Breast epithelium (tissue), 4 donors: ENCODE data around the gene POLD4. TPM values are rescaled to one million over a fixed set of nuclear protein-coding genes. Genes with fewer than 3 reads are reported as not detected.
A peak's percentile ranks its signal among the peaks of the same experiment; 100 is the strongest.

Source experiments
- DNase-seq, 2 donors: peaks; one replicate each; pipeline ENCODE4 v3.0.0-alpha.2; 2019; ENCODE audit warnings: low spot score in 2 of 2
- H3K27ac ChIP-seq, 2 donors: fragments of 200-600 bp; sonication (generic) in 1 of 2; one replicate each; pipeline ENCODE4 v1.5.1; 2016 to 2019; ENCODE audit warnings: mild to moderate bottlenecking in 1 of 2
- H3K27me3 ChIP-seq, 2 donors: fragments of 200-600 bp; sonication (generic) in 1 of 2; one replicate each; pipeline versions ENCODE4 v1.5.1 to v1.6.0; 2017 to 2019; ENCODE audit warnings: control low read depth in 1 of 2, mild to moderate bottlenecking in 1 of 2
- H3K36me3 ChIP-seq: fragments of 200-600 bp; one replicate; pipeline ENCODE4 v1.5.1; 2019
- H3K4me1 ChIP-seq, 2 donors: fragments of 200-600 bp; sonication (generic); one replicate each; pipeline ENCODE4 v1.5.1; 2016 to 2019; ENCODE audit warnings: control low read depth in 1 of 2
- H3K4me3 ChIP-seq, 3 donors: fragments of 200-600 bp; sonication (generic); 1 replicate in 2 of 3; 2 replicates in 1 of 3; pipeline ENCODE4 v1.5.1; 2016 to 2019; ENCODE audit warnings: mild to moderate bottlenecking in 3 of 3, moderate library complexity in 2 of 3
- H3K9me3 ChIP-seq, 2 donors: fragments of 200-600 bp; sonication (generic) in 1 of 2; one replicate each; pipeline ENCODE4 v1.5.1; 2016 to 2019; ENCODE audit warnings: control low read depth in 1 of 2
- POLR2A ChIP-seq: fragments of 450-650 bp; IDR thresholded peaks from one replicate; pipeline ENCODE4 v1.6.1; 2016; ENCODE audit warnings: antibody characterized with exemption, mild to moderate bottlenecking, moderate library complexity
- POLR2AphosphoS5 ChIP-seq, 3 donors: sonication (generic); formaldehyde crosslinking; IDR thresholded peaks; one replicate each; pipeline ENCODE4 v1.6.1; 2017; ENCODE audit warnings: antibody characterized with exemption in 3 of 3
- intact Hi-C: fragments of 100-400 bp; cut with DNase I; formaldehyde crosslinking; loops from one replicate; pipeline ENCODE4 v1.15.1; 2023; ENCODE audit warnings: low total_unique reads
- total RNA-seq, 3 donors: library from RNA; depleted of rRNA; stranded (reverse); fragments of >200 nt; gene quantifications; one replicate each; pipeline ENCODE4 v1.1.0, GENCODE V29; 2016
- TF ChIP-seq, protein P1 (sequence below), 3 donors: fragments of 450-650 bp; IDR thresholded peaks; one replicate each; pipeline ENCODE4 v1.5.1; 2016 to 2017; ENCODE audit warnings: antibody characterized with exemption in 3 of 3, mild to moderate bottlenecking in 3 of 3, moderate library complexity in 3 of 3

POLD4 gene
- total RNA-seq, 3 donors from 2014 or later = 48.7 to 91.5 (median 69.2) TPM

DNA sequence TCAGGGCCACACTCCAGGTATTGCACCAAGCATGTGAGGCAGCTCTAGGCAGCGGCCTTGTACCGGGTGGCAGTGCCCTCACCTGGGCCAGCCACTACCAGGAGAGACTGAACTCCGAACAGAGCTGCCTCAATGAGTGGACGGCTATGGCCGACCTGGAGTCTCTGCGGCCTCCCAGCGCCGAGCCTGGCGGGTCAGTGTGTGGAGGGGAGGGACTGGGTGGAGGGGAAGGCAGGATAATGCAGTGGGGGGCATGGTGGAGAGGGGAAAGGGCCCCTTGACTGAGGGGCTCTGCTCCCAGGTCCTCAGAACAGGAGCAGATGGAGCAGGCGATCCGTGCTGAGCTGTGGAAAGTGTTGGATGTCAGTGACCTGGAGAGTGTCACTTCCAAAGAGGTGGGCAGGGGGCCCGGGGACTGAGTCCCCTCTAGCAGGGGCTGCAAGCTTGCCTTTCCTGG is 45.8 kb downstream of the POLD4 start:
- intact Hi-C loops = no loop called here
- no peaks in the 10 kb centered on the region for H3K9me3 ChIP-seq
- peaks cover 0 to 7% of the 10 kb centered on the region in 2 donors for H3K4me1 ChIP-seq
- H3K4me3 ChIP-seq = no peak overlapping the region
- TF ChIP-seq POLR2A (no peak), POLR2AphosphoS5 (IDR thresholded peaks at IDR 0.05) (no peak)
- TF ChIP-seq, protein P1, sequence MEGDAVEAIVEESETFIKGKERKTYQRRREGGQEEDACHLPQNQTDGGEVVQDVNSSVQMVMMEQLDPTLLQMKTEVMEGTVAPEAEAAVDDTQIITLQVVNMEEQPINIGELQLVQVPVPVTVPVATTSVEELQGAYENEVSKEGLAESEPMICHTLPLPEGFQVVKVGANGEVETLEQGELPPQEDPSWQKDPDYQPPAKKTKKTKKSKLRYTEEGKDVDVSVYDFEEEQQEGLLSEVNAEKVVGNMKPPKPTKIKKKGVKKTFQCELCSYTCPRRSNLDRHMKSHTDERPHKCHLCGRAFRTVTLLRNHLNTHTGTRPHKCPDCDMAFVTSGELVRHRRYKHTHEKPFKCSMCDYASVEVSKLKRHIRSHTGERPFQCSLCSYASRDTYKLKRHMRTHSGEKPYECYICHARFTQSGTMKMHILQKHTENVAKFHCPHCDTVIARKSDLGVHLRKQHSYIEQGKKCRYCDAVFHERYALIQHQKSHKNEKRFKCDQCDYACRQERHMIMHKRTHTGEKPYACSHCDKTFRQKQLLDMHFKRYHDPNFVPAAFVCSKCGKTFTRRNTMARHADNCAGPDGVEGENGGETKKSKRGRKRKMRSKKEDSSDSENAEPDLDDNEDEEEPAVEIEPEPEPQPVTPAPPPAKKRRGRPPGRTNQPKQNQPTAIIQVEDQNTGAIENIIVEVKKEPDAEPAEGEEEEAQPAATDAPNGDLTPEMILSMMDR (IDR thresholded peaks at IDR 0.05) = no peak
- H3K36me3 ChIP-seq = no peaks in the 10 kb centered on the region
- no peak overlapping the region for H3K27ac ChIP-seq
- H3K27me3 ChIP-seq = no peaks in the 10 kb centered on the region
- no peak for DNase-seq

- intact Hi-C loops = no loop called here
- H3K36me3 ChIP-seq = no peaks in the 10 kb centered on the region
- H3K27ac ChIP-seq = no peak overlapping the region
- peaks cover 0 to 10% of the 10 kb centered on the region in 2 donors for H3K4me1 ChIP-seq
- H3K27me3 ChIP-seq = no peaks in the 10 kb centered on the region
- no peak for DNase-seq
- H3K4me3 ChIP-seq = no peak overlapping the region
- H3K9me3 ChIP-seq = no peaks in the 10 kb centered on the region
- TF ChIP-seq POLR2A = no peak
- TF ChIP-seq, protein P1 (IDR thresholded peaks at IDR 0.05) = no peak
- no peak for TF ChIP-seq POLR2AphosphoS5 (IDR thresholded peaks at IDR 0.05)
Observed at GRCh38 chr11:67306769-67307544, 46.4 kb downstream of the POLD4 start.

DNA sequence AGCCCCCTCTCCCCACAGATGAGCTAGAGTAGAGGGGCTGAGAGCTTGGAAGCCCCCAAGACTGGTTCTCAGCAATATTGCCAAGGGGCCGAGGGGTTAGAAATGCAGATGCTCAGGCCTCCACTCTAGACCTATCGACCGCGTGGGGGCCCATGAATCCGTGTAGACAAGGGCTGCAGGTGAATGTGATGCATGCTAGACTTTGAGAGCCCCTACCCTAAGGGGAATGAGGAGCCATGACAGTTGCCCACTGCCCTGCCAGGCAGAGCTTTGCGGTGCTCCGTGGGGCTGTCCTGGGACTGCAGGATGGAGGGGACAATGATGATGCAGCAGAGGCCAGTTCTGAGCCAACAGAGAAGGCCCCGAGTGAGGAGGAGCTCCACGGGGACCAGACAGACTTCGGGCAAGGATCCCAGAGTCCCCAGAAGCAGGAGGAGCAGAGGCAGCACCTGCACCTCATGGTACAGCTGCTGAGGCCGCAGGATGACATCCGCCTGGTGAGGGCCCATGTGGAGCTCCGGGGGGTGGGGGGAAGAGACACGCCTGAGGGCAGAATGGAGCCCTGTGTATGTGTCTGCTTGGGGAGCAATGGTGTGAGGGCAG is 48.7 kb downstream of the POLD4 start:
- peaks cover 0 to 10% of the 10 kb centered on the region in 2 donors for H3K4me1 ChIP-seq
- intact Hi-C loops = no loop called here
- H3K27me3 ChIP-seq = no peaks in the 10 kb centered on the region
- peak overlapping the region; percentile 93 for H3K27ac ChIP-seq
- DNase-seq = peak in 1 of 2 donors; percentile 50
- H3K9me3 ChIP-seq = no peaks in the 10 kb centered on the region
- TF ChIP-seq POLR2AphosphoS5 (IDR thresholded peaks at IDR 0.05) (no peak), POLR2A (no peak)
- TF ChIP-seq, protein P1 (IDR thresholded peaks at IDR 0.05) = no peak
- H3K4me3 ChIP-seq = peak overlapping the region; percentile 90 to 92 (median 91)
- no peaks in the 10 kb centered on the region for H3K36me3 ChIP-seq

DNA sequence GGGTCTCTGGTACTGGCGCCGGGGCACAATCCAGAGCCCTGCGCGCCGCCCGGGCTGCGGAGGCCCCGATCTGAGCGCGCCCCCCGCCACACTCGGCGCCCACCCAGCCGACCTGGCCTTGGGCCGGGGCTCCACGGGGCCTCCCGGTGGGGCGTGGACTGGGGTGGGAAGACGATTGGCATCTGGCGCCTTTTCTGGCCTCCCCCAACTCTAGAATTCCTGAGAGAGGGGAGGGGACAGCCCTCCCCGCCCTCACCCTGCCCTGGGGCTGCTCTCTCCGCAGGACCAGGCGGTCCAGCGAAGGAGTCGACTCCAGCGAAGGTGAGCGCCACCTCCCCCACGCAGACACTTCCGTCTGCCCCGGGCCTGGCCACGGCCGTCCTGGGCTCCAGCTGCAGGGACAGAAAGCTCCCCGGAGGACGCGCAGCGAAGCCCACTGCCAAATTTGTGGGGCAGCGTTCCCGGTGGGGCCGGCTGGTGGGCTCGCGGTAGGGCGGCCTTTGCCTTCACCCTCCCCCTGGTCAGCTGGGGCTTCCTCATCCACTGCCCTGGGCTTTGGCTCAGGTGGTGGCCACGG is 49.4 kb downstream of the POLD4 start:
- peaks cover 0 to 10% of the 10 kb centered on the region in 2 donors for H3K4me1 ChIP-seq
- TF ChIP-seq POLR2A (no peak), POLR2AphosphoS5 (IDR thresholded peaks at IDR 0.05) (no peak)
- TF ChIP-seq, protein P1 (IDR thresholded peaks at IDR 0.05) = no peak
- intact Hi-C loops = no loop called here
- H3K36me3 ChIP-seq = no peaks in the 10 kb centered on the region
- H3K27me3 ChIP-seq = no peaks in the 10 kb centered on the region
- peak in 1 of 2 donors; percentile 67 for DNase-seq
- H3K9me3 ChIP-seq = no peaks in the 10 kb centered on the region
- peak overlapping the region; percentile 93 for H3K27ac ChIP-seq
- H3K4me3 ChIP-seq = peak overlapping the region; percentile 90 to 92 (median 91)
